Coronary artery (tissue), 2 donors: ENCODE data around the gene TRIM17.

Experiments used
- DNase-seq: peaks from one replicate; pipeline ENCODE4 v3.0.0-alpha.2; 2017; ENCODE audit warnings: low spot score
- H3K27ac ChIP-seq, 2 donors: fragments of 200-600 bp; sonication (generic); one replicate each; pipeline ENCODE4 v1.5.1; 2016 to 2019
- H3K4me3 ChIP-seq: fragments of 200-600 bp; sonication (generic); 2 replicates; pipeline ENCODE4 v1.5.1; 2016; ENCODE audit warnings: mild to moderate bottlenecking, moderate library complexity
- TF ChIP-seq, protein P1 (sequence below): fragments of 200-600 bp; sonication (generic); IDR thresholded peaks from one replicate; pipeline ENCODE4 v1.5.1; 2019; ENCODE audit warnings: antibody characterized with exemption

Gene TRIM17

DNA sequence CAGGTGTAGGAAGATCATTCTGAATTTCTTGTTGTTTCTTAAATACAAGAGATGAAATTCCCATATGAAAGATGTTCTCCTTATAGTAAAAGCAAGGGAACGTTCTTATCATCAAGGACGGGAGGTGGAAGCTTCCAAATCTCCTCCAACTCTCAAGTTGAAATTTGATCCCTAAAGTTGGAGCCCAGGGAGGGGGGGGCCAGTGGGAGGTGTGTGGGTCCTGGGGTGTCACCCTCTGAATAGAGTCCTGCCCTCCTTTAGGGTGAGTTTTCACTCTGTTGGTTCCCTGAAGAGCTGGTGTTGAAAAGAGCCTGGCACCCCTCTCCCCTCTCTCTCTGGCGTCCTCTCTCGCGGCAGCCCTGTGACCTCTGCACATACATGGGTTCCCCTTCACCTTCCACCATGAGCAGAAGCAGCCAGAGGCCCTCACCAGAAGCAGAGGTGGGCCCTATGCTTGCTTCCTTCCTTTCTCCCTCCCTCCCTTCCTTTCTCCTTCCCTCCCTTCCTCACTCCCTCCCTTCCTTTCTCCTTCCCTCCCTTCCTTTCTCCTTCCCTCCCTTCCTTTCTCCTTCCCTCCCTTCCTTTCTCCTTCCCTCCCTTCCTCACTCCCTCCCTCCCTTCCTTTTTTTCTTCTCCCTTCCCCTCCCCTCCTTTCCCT is 10.0 kb upstream of the TRIM17 start:
- DNase-seq = no peak
- no peak overlapping the region for H3K4me3 ChIP-seq
- TF ChIP-seq, protein P1, sequence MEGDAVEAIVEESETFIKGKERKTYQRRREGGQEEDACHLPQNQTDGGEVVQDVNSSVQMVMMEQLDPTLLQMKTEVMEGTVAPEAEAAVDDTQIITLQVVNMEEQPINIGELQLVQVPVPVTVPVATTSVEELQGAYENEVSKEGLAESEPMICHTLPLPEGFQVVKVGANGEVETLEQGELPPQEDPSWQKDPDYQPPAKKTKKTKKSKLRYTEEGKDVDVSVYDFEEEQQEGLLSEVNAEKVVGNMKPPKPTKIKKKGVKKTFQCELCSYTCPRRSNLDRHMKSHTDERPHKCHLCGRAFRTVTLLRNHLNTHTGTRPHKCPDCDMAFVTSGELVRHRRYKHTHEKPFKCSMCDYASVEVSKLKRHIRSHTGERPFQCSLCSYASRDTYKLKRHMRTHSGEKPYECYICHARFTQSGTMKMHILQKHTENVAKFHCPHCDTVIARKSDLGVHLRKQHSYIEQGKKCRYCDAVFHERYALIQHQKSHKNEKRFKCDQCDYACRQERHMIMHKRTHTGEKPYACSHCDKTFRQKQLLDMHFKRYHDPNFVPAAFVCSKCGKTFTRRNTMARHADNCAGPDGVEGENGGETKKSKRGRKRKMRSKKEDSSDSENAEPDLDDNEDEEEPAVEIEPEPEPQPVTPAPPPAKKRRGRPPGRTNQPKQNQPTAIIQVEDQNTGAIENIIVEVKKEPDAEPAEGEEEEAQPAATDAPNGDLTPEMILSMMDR = no peak
- H3K27ac ChIP-seq = no peak overlapping the region

DNA sequence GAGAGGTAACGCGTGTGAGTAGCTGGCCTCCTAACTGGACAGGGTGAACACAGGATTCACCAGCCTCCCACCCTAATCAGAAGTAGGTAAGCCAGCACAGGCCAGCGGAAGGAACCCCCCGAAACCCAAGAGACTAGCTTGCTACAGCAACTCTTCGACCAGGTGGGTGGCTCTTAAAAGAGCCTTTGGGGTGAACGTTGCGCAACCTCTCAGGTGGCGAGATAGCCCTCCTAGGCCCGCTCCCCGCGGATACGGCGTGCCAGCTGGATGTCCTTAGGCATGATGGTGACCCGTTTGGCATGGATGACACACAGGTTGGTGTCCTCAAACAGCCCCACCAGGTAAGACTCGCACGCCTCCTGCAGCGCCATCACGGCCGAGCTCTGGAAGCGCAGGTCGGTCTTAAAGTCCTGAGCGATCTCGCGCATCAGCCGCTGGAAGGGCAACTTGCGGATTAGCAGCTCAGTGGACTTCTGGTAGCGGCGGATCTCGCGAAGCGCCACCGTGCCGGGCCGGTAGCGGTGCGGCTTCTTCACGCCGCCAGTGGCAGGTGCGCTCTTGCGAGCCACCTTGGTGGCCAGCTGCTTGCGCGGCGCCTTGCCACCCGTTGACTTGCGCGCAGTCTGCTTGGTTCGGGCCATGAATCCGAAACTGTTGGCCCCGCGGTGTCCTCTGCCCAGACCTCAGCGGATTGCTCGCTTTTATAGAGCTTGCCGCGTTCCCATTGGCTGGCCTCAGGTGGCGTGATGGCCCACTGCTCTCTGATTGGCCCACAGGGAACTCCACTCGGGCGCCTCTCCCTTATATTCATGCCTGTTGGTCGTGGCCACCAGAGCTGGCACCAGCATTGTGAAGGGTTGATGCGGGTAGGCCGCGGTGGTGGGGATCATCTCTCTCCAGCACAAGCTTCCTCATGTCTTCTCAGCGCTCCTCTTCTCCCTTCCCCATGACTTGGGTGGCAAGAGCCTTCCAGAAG is 8.3 kb upstream of the TRIM17 start:
- Histone ChIP-seq H3K4me3 (no peak overlapping the region), H3K27ac (no peak overlapping the region)
- TF ChIP-seq, protein P1 = no peak
- no peak for DNase-seq

DNA sequence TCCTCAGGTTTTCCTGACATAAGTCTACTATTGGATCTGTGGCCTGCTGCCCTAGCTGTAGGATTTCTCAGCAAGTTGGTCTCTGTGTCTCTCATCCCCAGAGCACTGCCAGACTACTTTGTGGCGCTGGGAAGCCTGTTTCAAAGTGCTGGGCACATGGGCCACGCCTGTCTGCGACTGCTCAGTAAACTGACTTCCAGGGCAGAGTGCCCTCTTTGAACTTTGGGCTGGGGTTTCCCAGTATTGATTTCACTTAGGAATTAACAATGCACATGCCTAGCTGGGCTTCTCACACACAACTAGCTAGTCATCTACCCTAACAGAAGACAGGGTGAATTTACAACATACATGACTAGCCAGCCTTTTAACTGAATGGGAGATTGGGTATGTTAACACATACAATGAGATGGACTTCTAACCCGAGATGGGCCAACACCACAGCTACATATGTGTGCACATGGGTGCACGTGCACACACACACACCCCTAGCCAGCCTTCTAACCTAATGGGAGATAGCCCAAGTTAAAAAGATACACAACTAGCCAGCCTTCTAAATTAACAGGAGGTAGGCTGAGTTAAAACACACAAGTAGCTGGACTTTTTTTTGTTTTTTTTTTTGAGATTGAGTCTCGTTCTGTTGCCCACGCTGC is 6.9 kb upstream of the TRIM17 start:
- TF ChIP-seq, protein P1 = no peak
- no peak for DNase-seq
- Histone ChIP-seq H3K4me3 (no peak overlapping the region), H3K27ac (no peak overlapping the region)

DNA sequence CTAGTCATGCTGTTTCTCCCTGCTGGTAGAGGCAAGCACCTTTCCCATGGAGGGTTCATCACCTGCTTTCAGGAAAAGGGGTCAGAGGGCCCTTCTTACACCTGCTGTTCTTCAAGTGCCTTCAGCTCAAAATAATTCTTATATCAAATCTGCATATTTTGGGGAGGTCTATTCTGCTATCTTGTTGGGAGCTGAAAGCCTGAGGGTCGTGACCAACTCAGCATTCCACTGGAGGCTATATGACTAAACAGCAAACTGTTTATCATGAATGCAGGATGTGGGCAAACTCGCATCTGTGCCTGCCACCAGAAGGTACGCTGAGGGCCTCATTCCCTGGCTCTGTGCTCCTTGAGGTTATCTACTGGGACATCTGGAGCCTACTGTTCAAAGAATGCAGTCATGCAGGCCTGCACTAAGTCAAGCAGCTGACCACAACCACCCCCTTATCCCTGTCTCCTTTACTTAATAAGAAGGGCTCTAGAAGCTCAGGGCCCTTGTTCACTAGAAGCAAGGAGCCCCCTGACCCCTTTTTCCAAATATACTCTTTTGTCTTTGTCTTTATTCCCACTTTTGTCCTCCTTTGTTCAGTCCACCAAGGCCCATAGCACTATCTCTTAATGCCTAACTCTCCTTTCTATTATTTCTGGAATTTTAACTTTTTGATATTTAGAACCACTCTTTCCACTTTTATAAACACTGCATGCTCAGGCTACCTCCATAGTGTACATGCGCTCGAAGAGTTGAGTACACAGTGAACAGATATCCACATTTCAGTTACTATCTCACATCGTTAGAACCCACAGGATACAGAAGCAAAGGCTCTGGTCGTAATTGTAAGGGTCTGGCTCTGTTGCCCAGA is 4.5 kb upstream of the TRIM17 start:
- no peak overlapping the region for H3K27ac ChIP-seq
- TF ChIP-seq, protein P1 = no peak
- no peak overlapping the region for H3K4me3 ChIP-seq
- no peak for DNase-seq

DNA sequence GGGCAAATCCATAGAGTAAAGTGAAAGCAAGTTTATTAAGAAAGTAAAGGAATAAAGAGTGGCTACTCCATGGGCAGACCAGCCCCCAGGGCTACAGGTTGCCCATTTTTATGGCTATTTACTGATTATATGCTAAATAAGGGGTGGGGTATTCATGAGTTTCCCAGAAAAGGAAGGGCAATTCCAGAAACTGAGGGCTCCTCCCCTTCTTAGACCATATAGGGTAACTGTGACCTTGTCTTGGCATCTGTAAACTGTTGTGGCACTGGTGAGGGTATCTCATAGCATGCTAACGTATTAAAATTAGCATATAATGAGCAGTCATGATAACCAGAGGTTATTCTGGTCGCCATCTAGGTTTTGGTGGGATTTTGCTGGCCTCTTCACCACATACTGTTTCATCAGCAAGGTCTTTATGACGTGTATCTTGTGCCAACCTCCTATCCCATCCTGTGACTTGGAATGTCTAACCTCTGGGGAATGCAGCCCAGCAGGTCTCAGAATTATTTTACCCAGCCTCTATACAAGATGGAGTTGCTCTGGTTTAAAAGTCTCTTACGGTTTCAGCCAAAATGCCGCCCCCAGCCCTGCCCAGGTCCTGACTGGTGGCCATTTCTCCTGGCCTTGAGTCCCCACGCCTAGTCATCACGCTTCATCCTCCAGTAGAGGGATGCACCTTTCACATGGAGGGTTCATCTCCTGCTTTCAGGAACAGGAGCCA is 982 bp upstream of the TRIM17 start:
- DNase-seq = no peak
- TF ChIP-seq, protein P1 = no peak
- no peak overlapping the region for H3K4me3 ChIP-seq
- H3K27ac ChIP-seq = no peak overlapping the region

DNA sequence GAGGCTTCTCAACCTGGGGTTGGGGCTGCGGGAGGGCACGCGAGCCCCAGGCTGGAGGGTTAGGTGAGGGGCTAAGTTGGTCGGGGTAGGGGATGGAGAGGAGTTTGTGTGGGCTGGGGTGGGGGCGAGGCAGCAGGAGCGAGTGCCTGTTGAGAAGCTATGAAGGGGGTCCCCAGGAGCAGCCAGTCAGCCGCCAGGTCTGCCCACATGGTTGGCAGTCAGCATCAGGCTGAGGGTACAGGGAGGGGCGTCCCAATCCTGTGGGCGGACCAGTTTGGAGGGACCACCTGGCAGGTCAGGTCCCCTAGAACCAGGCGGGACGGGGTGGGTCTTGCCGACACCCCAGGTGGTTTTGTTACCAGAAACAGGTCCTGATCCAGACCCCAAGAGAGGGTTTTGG is 400 bp upstream of the TRIM17 start:
- no peak for DNase-seq
- TF ChIP-seq, protein P1 = no peak
- Histone ChIP-seq H3K27ac (no peak overlapping the region), H3K4me3 (peak overlapping the region; percentile 66)
